Measurements from ENCODE around the gene HSF2BP.
"Not testable (repeated sequence)": the region's sequence is repeated elsewhere in the genome, so short reads cannot be mapped to it uniquely, and the experiment has no call there.

DNA sequence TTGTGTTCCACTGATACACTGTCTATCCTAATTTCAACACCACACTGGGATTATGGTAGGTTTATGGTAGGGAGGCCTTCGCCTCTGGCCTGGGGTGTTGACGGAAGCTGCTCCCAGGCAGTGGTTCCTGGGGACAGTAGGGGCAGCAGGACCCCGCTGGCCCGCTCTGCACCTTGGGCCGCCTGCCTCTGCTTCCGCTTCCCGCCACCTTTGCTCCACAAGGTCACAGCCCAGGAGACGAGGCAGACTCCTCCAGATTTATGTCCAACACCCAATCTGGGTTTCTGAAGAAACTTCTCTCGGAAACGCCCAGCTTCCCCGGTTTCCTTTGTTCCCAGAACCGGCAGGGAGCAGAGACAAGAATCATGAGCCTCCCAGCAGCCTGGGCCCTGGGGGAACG is 155.4 kb downstream of the HSF2BP start:
- TF ChIP-seq, protein P1, sequence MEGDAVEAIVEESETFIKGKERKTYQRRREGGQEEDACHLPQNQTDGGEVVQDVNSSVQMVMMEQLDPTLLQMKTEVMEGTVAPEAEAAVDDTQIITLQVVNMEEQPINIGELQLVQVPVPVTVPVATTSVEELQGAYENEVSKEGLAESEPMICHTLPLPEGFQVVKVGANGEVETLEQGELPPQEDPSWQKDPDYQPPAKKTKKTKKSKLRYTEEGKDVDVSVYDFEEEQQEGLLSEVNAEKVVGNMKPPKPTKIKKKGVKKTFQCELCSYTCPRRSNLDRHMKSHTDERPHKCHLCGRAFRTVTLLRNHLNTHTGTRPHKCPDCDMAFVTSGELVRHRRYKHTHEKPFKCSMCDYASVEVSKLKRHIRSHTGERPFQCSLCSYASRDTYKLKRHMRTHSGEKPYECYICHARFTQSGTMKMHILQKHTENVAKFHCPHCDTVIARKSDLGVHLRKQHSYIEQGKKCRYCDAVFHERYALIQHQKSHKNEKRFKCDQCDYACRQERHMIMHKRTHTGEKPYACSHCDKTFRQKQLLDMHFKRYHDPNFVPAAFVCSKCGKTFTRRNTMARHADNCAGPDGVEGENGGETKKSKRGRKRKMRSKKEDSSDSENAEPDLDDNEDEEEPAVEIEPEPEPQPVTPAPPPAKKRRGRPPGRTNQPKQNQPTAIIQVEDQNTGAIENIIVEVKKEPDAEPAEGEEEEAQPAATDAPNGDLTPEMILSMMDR (IDR thresholded peaks at IDR 0.05; ENCODE audit: insufficient read depth, low read length) = not testable (repeated sequence)
- not testable (repeated sequence) for TF ChIP-seq SPI1 (IDR thresholded peaks at IDR 0.05; ENCODE audit: borderline replicate concordance, low read depth); POLR2AphosphoS5 (IDR thresholded peaks at IDR 0.05; ENCODE audit: low read depth); GABPA (IDR thresholded peaks at IDR 0.05; ENCODE audit: low read depth)
- TF ChIP-seq, protein P2, sequence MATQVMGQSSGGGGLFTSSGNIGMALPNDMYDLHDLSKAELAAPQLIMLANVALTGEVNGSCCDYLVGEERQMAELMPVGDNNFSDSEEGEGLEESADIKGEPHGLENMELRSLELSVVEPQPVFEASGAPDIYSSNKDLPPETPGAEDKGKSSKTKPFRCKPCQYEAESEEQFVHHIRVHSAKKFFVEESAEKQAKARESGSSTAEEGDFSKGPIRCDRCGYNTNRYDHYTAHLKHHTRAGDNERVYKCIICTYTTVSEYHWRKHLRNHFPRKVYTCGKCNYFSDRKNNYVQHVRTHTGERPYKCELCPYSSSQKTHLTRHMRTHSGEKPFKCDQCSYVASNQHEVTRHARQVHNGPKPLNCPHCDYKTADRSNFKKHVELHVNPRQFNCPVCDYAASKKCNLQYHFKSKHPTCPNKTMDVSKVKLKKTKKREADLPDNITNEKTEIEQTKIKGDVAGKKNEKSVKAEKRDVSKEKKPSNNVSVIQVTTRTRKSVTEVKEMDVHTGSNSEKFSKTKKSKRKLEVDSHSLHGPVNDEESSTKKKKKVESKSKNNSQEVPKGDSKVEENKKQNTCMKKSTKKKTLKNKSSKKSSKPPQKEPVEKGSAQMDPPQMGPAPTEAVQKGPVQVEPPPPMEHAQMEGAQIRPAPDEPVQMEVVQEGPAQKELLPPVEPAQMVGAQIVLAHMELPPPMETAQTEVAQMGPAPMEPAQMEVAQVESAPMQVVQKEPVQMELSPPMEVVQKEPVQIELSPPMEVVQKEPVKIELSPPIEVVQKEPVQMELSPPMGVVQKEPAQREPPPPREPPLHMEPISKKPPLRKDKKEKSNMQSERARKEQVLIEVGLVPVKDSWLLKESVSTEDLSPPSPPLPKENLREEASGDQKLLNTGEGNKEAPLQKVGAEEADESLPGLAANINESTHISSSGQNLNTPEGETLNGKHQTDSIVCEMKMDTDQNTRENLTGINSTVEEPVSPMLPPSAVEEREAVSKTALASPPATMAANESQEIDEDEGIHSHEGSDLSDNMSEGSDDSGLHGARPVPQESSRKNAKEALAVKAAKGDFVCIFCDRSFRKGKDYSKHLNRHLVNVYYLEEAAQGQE (IDR thresholded peaks at IDR 0.05; ENCODE audit: insufficient replicate concordance, low read depth) = not testable (repeated sequence)

Data from HL-60 (cell line).